Activated CD4-positive, alpha-beta T cell treated with anti-CD3 and anti-CD28 coated beads for 36 hours (primary cell): ENCODE results near the gene RNF125. TPM values are rescaled to one million over a fixed set of nuclear protein-coding genes. Genes with fewer than 3 reads are reported as not detected.

Source experiments
- ATAC-seq: fragments of 200-7000 bp; cut with Tn5 transposase; one replicate; pipeline ENCODE4 v1.10.0; 2021; ENCODE audit warnings: mild to moderate bottlenecking, moderate library complexity
- CTCF ChIA-PET: fragments of 350-600 bp; sonication (Branson Sonifier 250); formaldehyde crosslinking; loops from one replicate; lab custom pipeline; 2021; ENCODE audit warnings: antibody characterized with exemption; lab: Charles Lee
- POLR2A ChIA-PET: fragments of 350-600 bp; sonication (Branson Sonifier 250); formaldehyde crosslinking; loops from one replicate; lab custom pipeline; 2021; ENCODE audit warnings: antibody characterized with exemption, inconsistent platforms; lab: Charles Lee
- DNase-seq: peaks from one replicate; pipeline ENCODE4 v3.0.0-alpha.2; 2020
- H3K27ac Mint-ChIP-seq: one replicate; pipeline ENCODE4 v1.8.0; 2021; ENCODE audit warnings: mixed read lengths
- H3K27me3 Mint-ChIP-seq: one replicate; pipeline ENCODE4 v1.8.0; 2021; ENCODE audit warnings: mixed read lengths
- H3K36me3 Mint-ChIP-seq: one replicate; pipeline ENCODE4 v1.8.0; 2021; ENCODE audit warnings: low read depth, mixed read lengths
- H3K4me1 Mint-ChIP-seq: one replicate; pipeline ENCODE4 v1.8.0; 2021; ENCODE audit warnings: mixed read lengths
- H3K4me3 Mint-ChIP-seq: one replicate; pipeline ENCODE4 v1.8.0; 2021; ENCODE audit warnings: mild to moderate bottlenecking, moderate library complexity, mixed read lengths
- H3K9me3 Mint-ChIP-seq: one replicate; pipeline ENCODE4 v1.8.0; 2021; ENCODE audit warnings: low read depth, mixed read lengths
- intact Hi-C, 2 experiments: fragments of 100-400 bp; cut with DNase I in 1 of 2; cut with micrococcal nuclease in 1 of 2; formaldehyde crosslinking; loops; one replicate each; pipeline versions ENCODE4 v1.14.2 to v1.15.1; 2022 to 2024; cut with DNase I, micrococcal nuclease
- total RNA-seq, 2 experiments: library from RNA; stranded (reverse); gene quantifications; one replicate each; pipeline ENCODE4 v1.2.3, GENCODE V29; 2021

The RNF125 gene
- total RNA-seq, 2 experiments from 2014 or later: 21.6 to 22.2 TPM

DNA sequence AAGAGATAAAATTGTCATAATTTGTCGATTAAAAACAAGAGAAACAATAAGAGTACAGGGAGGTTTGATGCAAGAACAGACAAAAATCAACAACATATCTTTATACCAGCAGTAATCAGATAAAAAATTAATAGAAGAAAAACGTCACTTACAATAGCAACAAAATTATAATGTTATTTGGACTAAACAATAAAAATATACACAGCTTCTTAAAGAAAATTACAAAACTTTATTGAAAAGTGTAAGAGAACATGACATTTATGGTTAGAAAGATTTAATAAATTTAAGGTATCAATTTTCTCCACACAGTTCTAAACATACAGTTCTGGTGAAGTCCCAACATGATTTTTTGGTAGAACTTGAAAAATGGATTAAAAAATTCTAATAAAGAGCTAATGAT is 85.9 kb downstream of the RNF125 start:
- intact Hi-C loops: no loop called here
- ChIA-PET POLR2A (no interaction called here), CTCF (interaction anchor here (0.6 kb wide), 1 partner anchor 19 kb away, joined by 3 read pairs; no protein-coding TSS in a partner anchor)
- Mint-ChIP-seq H3K4me1 (peaks cover 48% of the 10 kb centered on the region), H3K4me3 (no peak overlapping the region), H3K9me3 (peaks cover 2% of the 10 kb centered on the region), H3K36me3 (peaks cover 34% of the 10 kb centered on the region), H3K27me3 (no peaks in the 10 kb centered on the region), H3K27ac (no peak overlapping the region)
- no peak for ATAC-seq
- DNase-seq: no peak

DNA sequence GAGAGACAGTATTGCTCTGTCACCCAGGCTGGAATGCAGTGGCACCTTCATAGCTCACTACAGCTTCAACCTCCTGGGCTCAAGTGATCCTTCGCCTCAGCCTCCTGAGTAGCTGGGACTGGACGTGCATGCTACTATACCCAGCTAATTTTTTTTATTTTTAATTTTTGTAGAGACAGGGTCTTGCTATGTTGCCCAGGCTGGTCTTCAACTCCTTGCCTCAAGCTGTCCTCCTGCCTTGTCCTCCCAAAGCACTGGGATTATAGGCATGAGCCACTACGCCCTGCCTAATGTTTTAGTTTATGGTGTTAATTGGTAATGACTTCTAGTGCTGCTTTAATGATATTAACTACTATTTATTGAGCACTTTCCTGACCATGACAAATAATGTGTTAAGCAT is 91.4 kb downstream of the RNF125 start:
- ChIA-PET CTCF (interaction anchor here (0.6 kb wide), 1 partner anchor 112 kb away, joined by 3 read pairs; no protein-coding TSS in a partner anchor), POLR2A (no interaction called here)
- Mint-ChIP-seq H3K36me3 (peaks cover 41% of the 10 kb centered on the region), H3K4me1 (peaks cover 54% of the 10 kb centered on the region), H3K27ac (no peak overlapping the region), H3K4me3 (no peak overlapping the region), H3K9me3 (no peaks in the 10 kb centered on the region), H3K27me3 (no peaks in the 10 kb centered on the region)
- intact Hi-C loops: no loop called here
- DNase-seq: no peak
- no peak for ATAC-seq

DNA sequence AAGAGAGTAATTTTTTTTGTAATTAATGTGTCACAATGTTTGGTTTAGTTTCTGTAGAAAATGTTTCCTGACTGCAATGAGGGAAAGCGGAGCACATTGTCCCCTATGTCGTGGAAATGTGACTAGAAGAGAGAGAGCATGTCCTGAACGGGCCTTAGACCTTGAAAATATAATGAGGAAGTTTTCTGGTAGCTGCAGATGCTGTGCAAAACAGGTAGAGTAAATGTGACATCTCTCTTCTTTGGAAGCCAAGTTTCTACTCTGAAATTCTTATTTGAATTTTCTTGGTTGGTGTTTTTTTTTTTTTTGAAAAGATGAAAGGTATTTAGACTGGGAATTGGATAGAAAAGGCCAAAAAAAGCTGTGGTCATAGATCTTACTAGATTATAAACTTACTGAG is 93.1 kb downstream of the RNF125 start:
- Mint-ChIP-seq H3K27ac (no peak overlapping the region), H3K4me3 (no peak overlapping the region), H3K4me1 (peaks cover 45% of the 10 kb centered on the region), H3K9me3 (no peaks in the 10 kb centered on the region), H3K36me3 (peaks cover 40% of the 10 kb centered on the region), H3K27me3 (no peaks in the 10 kb centered on the region)
- ATAC-seq (no peak), DNase-seq (no peak)
- CTCF ChIA-PET: interaction anchor here (1.1 kb wide), 1 partner anchor 93 kb away, joined by 3 read pairs; the partner anchor contains the start of gene RNF125
- POLR2A ChIA-PET: interaction anchor here (0.6 to 1.0 kb wide), 4 partner anchors 12 to 92 kb away, joined by 3 to 6 read pairs (median 4); no protein-coding TSS in a partner anchor
- intact Hi-C loops: no loop called here

GRCh38 chr18:32112826-32113225 is 94.2 kb downstream of the RNF125 start:
- POLR2A ChIA-PET: interaction anchor here (0.6 to 1.1 kb wide), 2 partner anchors 17 to 27 kb away, joined by 3 read pairs; no protein-coding TSS in a partner anchor
- intact Hi-C loops: no loop called here
- Mint-ChIP-seq H3K36me3 (peaks cover 43% of the 10 kb centered on the region), H3K4me1 (peaks cover 39% of the 10 kb centered on the region), H3K9me3 (no peaks in the 10 kb centered on the region), H3K4me3 (no peak overlapping the region), H3K27me3 (no peaks in the 10 kb centered on the region), H3K27ac (no peak overlapping the region)
- DNase-seq (no peak), ATAC-seq (no peak)
- CTCF ChIA-PET: no interaction called here

- Mint-ChIP-seq H3K27ac (no peak overlapping the region), H3K4me3 (no peak overlapping the region), H3K9me3 (no peaks in the 10 kb centered on the region), H3K27me3 (no peaks in the 10 kb centered on the region), H3K4me1 (peaks cover 32% of the 10 kb centered on the region), H3K36me3 (peaks cover 43% of the 10 kb centered on the region)
- CTCF ChIA-PET: no interaction called here
- intact Hi-C loops: no loop called here
- ATAC-seq (no peak), DNase-seq (no peak)
- POLR2A ChIA-PET: no interaction called here
Measured at GRCh38 chr18:32114293-32114942, 95.8 kb downstream of the RNF125 start.

DNA sequence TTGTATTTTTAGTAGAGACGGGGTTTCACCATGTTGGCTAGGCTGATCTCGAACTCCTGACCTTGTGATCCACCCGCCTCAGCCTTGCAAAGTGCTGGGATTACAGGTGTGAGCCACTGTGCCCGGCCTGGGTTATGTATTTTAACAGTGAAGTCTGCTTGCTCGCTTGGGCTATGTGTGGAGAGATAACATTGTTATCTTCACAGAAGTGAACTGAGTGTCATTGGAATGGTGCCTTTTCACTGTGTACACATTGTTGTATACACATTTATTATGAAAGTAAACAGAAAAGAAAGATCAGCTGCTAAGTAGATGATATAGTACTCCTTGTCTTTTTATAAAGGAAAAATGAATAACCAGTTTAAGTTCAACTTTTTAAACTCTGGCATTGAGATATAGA is 103.4 kb downstream of the RNF125 start:
- DNase-seq (no peak), ATAC-seq (no peak)
- H3K9me3 Mint-ChIP-seq: no peaks in the 10 kb centered on the region
- intact Hi-C loops: no loop called here
- H3K27ac Mint-ChIP-seq: peak overlapping the region; percentile 25
- no peaks in the 10 kb centered on the region for H3K27me3 Mint-ChIP-seq
- CTCF ChIA-PET: no interaction called here
- peaks cover 3% of the 10 kb centered on the region for H3K4me1 Mint-ChIP-seq
- H3K36me3 Mint-ChIP-seq: peaks cover 44% of the 10 kb centered on the region
- POLR2A ChIA-PET: no interaction called here
- no peak overlapping the region for H3K4me3 Mint-ChIP-seq

Other genes with a start within 250 kb of the RNF125 start
- 10 to 100 TPM; 23.3 to 24.2 TPM for gene TRAPPC8, start 75.7 kb upstream of the RNF125 start, total RNA-seq
- gene RNF138, start 73.0 kb downstream of the RNF125 start, total RNA-seq: 10 to 100 TPM; 84.4 to 85.1 TPM
- gene MEP1B, start 171.2 kb downstream of the RNF125 start, total RNA-seq: not detected